HG03460 (cell line): ENCODE data around the gene HSPH1.

ENCODE experiments used
- ATAC-seq: cut with Tn5 transposase; IDR thresholded peaks from one replicate; pipeline ENCODE4 v1.9.1; 2021; ENCODE audit not compliant: unreplicated experiment

Gene HSPH1

DNA sequence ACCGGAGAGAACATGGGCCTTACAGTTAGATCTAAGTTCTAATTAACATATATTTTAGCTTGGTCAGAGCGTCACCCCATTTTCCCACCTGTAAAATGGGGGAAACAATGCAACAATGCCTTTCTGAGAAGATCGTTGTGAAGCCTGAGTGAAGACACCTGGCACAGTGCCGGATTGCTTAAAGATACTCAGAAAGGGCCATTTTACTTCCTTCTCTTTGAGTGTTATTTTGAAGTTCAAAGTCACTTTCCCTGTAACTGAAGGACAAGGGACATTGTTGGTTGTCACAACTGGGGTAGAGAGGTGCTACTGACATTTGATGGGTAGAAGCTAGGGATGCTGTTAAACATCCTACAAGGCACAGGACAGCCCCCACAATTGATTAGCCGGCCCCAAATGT, 28.1 kb downstream of the HSPH1 start:
- ATAC-seq: no peak

- no peak for ATAC-seq
Measured at GRCh38 chr13:31131470-31131961, 30.2 kb downstream of the HSPH1 start.

DNA sequence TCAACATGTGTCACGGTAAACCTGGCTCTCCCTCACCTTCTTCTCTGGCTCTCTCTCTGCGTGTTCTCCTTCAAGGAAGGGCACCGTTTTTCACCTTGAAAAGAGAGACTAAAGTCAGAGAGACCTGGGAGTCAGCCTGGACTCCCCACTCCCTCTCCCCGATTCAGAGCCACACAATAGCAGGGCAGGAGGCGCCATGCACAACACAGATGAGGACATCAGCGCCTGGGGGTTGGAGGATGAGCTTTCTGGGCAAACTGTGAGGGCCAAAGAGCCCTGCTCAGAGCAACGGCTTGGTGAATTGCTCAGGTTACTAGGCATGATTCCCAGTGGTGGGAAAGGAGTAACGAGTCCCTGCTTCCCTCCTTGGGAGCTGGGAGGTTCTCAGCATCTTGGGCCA, 32.3 kb downstream of the HSPH1 start:
- no peak for ATAC-seq

- no peak for ATAC-seq
Measured at GRCh38 chr13:31124204-31124603, 37.5 kb downstream of the HSPH1 start.

GRCh38 chr13:31122544-31123260, 39.0 kb downstream of the HSPH1 start:
- ATAC-seq: no peak

DNA sequence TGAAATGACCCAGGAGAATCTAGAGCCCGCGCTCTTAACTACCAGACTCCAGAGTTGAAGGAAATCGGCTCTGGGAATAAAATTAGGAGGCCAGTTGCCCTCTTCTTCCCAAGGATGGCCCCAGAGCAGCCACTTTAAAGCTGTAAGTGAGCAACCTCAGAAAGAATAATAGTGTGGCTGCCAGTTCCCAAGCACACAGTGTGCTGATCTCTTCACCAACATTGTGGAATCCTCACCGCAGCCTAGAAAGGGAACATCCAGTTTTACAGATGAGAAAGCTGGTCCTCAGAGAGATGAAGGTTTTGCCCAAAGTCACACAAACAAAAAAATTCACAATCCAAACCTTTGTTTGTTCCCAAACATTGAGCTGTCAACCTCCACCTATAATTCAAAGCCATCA, 39.6 kb downstream of the HSPH1 start:
- no peak for ATAC-seq

GRCh38 chr13:31121379-31122140, 40.1 kb downstream of the HSPH1 start:
- ATAC-seq: no peak

- no peak for ATAC-seq
Measured at GRCh38 chr13:31119966-31120700, 41.6 kb downstream of the HSPH1 start.

DNA sequence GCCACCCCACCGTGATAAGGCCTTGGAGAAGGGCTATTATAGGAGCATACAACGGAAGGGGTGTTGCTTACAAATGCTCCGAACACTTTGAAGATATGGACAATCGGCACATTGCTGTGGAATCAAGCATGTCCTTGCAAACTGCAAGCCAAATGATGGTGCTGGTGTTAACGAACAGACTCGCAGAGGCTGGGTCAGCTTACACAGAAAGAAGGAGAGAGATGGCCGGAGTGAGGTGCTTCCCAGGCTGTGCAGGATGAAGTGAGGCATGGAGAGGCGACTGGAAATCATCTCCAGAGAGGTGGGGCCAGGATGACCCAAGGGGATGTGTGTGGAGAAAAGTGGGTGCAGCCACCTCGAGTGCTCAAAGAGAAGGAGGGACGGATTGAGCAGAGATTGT, 42.2 kb downstream of the HSPH1 start:
- no peak for ATAC-seq

GRCh38 chr13:31116224-31116623, 45.5 kb downstream of the HSPH1 start:
- no peak for ATAC-seq

- ATAC-seq: no peak
Measured at GRCh38 chr13:31115616-31116015, 46.1 kb downstream of the HSPH1 start.

- ATAC-seq: no peak
Measured at GRCh38 chr13:31114641-31115040, 47.1 kb downstream of the HSPH1 start.

DNA sequence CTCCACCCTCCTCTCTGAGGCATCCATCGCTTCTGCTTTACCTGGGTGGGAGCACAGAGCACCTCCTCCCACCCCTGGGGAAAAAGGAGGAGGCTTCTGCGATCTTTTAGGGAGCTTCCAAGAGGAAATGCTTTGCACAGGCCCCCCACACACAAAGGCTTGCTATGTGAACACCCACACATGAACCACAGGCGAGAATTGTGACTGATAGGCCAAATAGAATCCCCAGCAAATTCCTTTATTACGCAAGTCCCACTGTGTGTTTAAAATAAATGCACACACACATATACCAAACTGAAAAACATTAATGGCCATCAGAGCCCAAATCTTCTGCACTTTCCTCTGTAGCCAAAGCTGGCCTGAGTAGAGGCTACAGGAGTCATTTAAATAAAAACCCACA, 50.6 kb downstream of the HSPH1 start:
- ATAC-seq: no peak

DNA sequence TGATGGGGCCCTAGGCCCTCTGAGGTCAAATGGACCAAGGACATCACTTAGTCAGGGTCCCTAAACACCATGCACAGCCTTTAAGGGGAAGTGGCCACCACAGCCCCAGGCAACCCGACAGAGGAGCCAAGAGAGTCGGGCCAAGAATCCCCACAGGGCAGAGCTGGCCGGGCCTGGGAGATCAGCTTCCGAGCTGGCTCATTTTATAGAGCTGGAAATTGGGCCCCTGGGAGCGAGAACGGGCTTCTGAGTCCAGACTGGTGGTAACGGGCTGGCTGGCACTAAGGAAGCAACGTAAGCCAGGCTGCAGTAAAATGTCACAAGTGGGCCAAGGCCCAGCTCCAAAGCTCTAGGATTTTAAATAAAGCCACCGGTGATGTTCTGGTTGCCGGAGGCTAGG, 51.1 kb downstream of the HSPH1 start:
- ATAC-seq: no peak

- no peak for ATAC-seq
Measured at GRCh38 chr13:31110169-31110568, 51.5 kb downstream of the HSPH1 start.

- no peak for ATAC-seq
Measured at GRCh38 chr13:31107109-31107508, 54.6 kb downstream of the HSPH1 start.

DNA sequence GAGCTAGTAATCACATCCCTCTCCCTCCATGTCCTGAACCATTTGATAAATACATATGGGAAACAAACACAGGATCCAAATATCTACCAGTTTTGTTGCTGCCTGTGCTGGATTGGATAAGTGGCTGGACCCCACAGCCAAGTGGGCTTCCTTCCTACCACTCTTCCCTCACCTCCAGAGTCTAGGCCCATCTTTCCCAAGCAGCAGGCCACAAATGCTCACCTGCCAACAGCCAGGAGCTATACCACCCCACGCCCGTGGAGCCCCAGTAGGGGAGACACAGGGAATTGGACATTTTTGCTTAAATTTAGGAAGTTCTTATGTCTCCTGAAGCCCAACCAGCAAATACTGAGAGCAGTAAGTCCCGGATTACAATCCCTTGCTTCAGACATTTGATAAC, 55.8 kb downstream of the HSPH1 start:
- no peak for ATAC-seq

DNA sequence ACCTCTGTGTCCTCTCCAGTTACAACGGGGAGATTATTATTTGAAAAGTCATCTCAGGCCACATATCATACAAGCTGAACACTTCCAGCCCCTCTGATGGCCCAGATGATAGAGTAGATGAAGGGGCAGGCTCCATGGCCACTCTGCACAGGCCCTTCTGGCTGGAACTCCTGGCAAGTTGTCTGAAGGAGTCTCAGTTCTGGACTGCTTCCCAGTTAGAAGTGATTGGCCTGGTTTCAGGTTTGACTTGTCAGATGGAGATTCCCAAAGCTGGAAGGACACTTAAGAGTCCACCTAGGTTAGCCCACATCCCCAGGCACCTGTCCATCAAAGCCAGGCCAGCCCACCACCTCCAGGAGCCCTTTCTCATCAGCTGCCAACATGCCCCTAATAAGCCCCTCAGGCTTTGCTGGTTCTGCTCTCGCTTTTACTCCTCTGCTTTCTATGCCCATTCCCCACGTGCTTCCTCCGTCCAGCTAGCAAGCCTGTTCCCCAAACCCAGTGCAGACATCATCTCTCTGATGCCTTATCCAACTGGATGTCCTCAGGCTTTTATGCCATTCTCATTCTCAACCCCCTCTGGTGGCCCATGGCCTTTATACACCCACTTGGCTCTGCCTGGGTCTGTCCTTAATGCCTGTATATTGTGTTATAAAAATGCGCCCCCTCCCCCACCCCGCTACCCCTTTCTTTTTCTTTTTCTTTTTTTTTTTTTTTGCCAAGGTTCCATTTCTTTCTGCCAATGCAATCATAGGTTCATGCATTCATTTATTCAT, 56.5 kb downstream of the HSPH1 start:
- no peak for ATAC-seq

- no peak for ATAC-seq
Measured at GRCh38 chr13:31102905-31103304, 58.8 kb downstream of the HSPH1 start.

GRCh38 chr13:31101472-31102170, 60.1 kb downstream of the HSPH1 start:
- ATAC-seq: no peak
